GM23338 (cell line): ENCODE results near the gene SFPQ.

Experiments
- EZH2 ChIP-seq: fragments of 200-600 bp; sonication (generic); IDR thresholded peaks from one replicate; pipeline ENCODE4 v1.8.0; 2017; ENCODE audit warnings: antibody characterized with exemption, mild to moderate bottlenecking, low read depth; ENCODE audit not compliant: unreplicated experiment
- STAT1 ChIP-seq: IDR thresholded peaks from one replicate; pipeline ENCODE4 v1.6.1; 2016; ENCODE audit warnings: antibody characterized with exemption; ENCODE audit not compliant: unreplicated experiment

GRCh38 chr1:35192056-35192852 is 691 bp downstream of the SFPQ start:
- TF ChIP-seq EZH2 (no peak), STAT1 (no peak)
